Measurements from ENCODE around the gene SLC26A1.

GRCh38 chr4:1031956-1032795, 39.0 kb upstream of the SLC26A1 start:
- no peak for TF ChIP-seq CTCF (IDR thresholded peaks at IDR 0.05)
- no peak for TF ChIP-seq POLR2AphosphoS5 (IDR thresholded peaks at IDR 0.05; ENCODE audit: insufficient read depth in 1 of 2, low read depth in 1 of 2)
